Activated naive CD8-positive, alpha-beta T cell treated with anti-CD3 and anti-CD28 coated beads, Interleukin-2, amount 50 U/mL, for 24 hours (primary cell): ENCODE results near the gene SNN.
A peak's percentile ranks its signal among the peaks of the same experiment; 100 is the strongest.

ENCODE experiments used
- ATAC-seq: fragments of 150-1000 bp; cut with Tn5 transposase; one replicate; pipeline ENCODE4 v1.10.0; 2021
- DNase-seq: peaks from one replicate; pipeline ENCODE4 v3.0.0; 2021
- H3K27ac Mint-ChIP-seq: one replicate; pipeline ENCODE4 v1.8.0; 2021; ENCODE audit warnings: mild to moderate bottlenecking, mixed read lengths
- H3K27me3 Mint-ChIP-seq: one replicate; pipeline ENCODE4 v1.8.0; 2021; ENCODE audit warnings: mixed read lengths
- H3K36me3 Mint-ChIP-seq: one replicate; pipeline ENCODE4 v1.8.0; 2021; ENCODE audit warnings: low read depth, mixed read lengths
- H3K4me1 Mint-ChIP-seq: one replicate; pipeline ENCODE4 v1.8.0; 2021; ENCODE audit warnings: mixed read lengths
- H3K4me3 Mint-ChIP-seq: one replicate; pipeline ENCODE4 v1.8.0; 2021; ENCODE audit warnings: mild to moderate bottlenecking, moderate library complexity, mixed read lengths
- H3K9me3 Mint-ChIP-seq: one replicate; pipeline ENCODE4 v1.8.0; 2021; ENCODE audit warnings: mixed read lengths

Gene SNN

GRCh38 chr16:11708421-11708820 is 40.2 kb downstream of the SNN start:
- DNase-seq (no peak), ATAC-seq (no peak)
- Mint-ChIP-seq H3K4me1 (no peaks in the 10 kb centered on the region), H3K36me3 (peaks cover 23% of the 10 kb centered on the region), H3K27me3 (no peaks in the 10 kb centered on the region), H3K27ac (no peak overlapping the region), H3K4me3 (no peak overlapping the region), H3K9me3 (no peaks in the 10 kb centered on the region)

DNA sequence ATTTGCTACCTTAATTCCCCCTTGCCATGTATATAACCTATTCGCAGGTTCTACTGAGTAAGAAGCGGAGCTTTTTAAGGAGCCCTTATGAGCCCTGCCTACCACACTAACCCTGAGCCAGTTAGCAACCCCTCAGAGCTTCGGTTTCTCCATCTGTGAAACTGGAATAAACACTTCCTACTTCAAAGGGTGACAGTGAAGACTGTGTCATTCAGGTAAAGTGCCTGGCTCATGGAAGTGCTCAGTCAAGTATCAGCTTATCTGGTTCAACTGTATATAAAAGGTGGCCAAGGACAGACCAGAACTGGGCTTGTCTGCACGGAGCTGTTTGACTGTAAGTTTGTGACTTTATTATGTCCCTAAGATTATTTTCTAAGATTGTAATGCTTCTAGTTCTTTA is 43.4 kb downstream of the SNN start:
- Mint-ChIP-seq H3K4me3 (no peak overlapping the region), H3K27me3 (no peaks in the 10 kb centered on the region), H3K9me3 (no peaks in the 10 kb centered on the region), H3K27ac (no peak overlapping the region), H3K4me1 (peaks cover 2% of the 10 kb centered on the region), H3K36me3 (peaks cover 24% of the 10 kb centered on the region)
- DNase-seq (no peak), ATAC-seq (no peak)

- ATAC-seq (no peak), DNase-seq (no peak)
- H3K9me3 Mint-ChIP-seq = no peaks in the 10 kb centered on the region
- no peak overlapping the region for H3K4me3 Mint-ChIP-seq
- H3K27me3 Mint-ChIP-seq = no peaks in the 10 kb centered on the region
- H3K27ac Mint-ChIP-seq = no peak overlapping the region
- H3K4me1 Mint-ChIP-seq = peaks cover 2% of the 10 kb centered on the region
- peaks cover 24% of the 10 kb centered on the region for H3K36me3 Mint-ChIP-seq
Measured at GRCh38 chr16:11712122-11712521, 43.9 kb downstream of the SNN start.

DNA sequence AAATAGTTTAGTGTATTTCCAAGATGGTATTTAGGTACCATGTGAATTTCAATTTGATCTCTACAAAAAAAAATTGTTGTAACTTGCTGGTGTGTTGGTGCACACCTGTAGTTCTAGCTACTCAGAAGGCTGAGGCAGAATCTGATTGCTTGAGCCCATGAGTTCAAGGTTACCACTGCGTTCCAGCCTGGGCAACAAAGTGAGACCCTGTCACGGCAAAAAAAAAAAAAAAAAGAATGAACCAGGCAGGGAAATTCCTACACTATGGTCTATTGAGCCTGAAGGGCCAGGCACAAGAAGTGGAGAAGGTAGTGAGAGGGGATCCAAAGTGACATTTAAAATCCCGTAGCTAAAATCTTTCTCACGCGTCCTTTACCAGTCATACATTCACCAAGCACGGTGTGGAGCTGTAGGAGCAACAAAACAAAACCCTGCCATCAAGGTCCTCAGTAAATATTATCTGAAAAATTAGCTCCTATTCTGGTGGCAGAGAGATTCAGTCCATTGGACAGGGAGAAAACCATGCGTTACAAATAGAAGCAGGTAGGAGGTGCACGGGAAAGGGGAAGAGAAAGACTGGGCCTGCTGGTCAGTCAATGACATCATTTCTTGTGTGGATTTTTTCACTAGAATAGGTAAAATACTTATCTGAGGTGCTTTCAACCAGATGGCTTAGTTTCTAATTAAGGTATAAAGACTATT is 47.1 kb downstream of the SNN start:
- Mint-ChIP-seq H3K9me3 (no peaks in the 10 kb centered on the region), H3K27me3 (no peaks in the 10 kb centered on the region), H3K36me3 (peaks cover 17% of the 10 kb centered on the region), H3K4me3 (no peak overlapping the region), H3K27ac (no peak overlapping the region), H3K4me1 (peaks cover 4% of the 10 kb centered on the region)
- ATAC-seq (no peak), DNase-seq (no peak)

DNA sequence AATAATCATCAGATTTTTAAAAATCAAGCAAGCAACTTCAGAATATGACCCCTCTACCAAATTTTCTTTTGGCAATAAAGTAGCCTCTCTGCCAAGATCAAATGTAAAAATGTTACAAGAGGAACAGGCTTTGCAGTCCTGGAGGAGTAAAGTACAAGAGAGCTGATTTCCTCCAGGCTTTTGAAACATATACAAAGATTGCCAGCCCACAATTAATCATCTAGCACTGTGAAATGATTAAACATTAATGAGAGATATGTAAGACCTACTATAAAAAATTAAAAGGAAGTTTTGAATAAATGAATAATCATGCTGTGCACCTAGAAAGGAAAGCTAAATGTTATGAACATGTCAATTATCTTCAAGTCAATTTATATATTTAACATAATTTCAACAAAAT is 48.1 kb downstream of the SNN start:
- DNase-seq = no peak

GRCh38 chr16:11717811-11718210 is 49.6 kb downstream of the SNN start:
- peaks cover 24% of the 10 kb centered on the region for H3K36me3 Mint-ChIP-seq
- H3K27me3 Mint-ChIP-seq = no peaks in the 10 kb centered on the region
- DNase-seq (no peak), ATAC-seq (no peak)
- peak overlapping the region; percentile 26 for H3K27ac Mint-ChIP-seq
- H3K9me3 Mint-ChIP-seq = no peaks in the 10 kb centered on the region
- H3K4me3 Mint-ChIP-seq = no peak overlapping the region
- peaks cover 4% of the 10 kb centered on the region for H3K4me1 Mint-ChIP-seq

More for the DNA sequence above, 48.1 kb downstream of the SNN start:
- Mint-ChIP-seq H3K27ac (no peak overlapping the region), H3K4me1 (peaks cover 4% of the 10 kb centered on the region), H3K4me3 (no peak overlapping the region), H3K36me3 (peaks cover 20% of the 10 kb centered on the region), H3K27me3 (no peaks in the 10 kb centered on the region), H3K9me3 (no peaks in the 10 kb centered on the region)
- no peak for ATAC-seq

DNA sequence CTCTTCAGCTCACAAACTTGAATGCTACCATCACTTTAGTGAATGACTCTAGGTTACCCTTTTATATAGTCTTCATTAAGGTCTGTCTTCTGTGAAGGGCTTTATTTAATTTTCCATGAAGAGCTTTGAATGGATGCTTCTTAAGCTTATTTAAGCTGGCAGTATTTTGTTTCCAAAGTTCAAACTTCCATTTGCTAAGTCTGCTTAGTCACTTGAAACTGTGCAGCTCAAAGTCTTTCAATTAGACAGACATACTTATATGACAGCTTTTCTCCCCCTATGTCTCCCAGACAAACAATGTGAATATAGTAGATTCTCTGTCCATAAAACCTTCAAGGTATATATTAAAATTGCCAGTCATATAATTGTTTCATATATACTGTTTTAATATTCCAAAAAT is 50.9 kb downstream of the SNN start:
- Mint-ChIP-seq H3K36me3 (peaks cover 28% of the 10 kb centered on the region), H3K4me1 (peaks cover 4% of the 10 kb centered on the region), H3K27me3 (no peaks in the 10 kb centered on the region), H3K4me3 (no peak overlapping the region), H3K27ac (no peak overlapping the region), H3K9me3 (no peaks in the 10 kb centered on the region)
- ATAC-seq = no peak
- no peak for DNase-seq

DNA sequence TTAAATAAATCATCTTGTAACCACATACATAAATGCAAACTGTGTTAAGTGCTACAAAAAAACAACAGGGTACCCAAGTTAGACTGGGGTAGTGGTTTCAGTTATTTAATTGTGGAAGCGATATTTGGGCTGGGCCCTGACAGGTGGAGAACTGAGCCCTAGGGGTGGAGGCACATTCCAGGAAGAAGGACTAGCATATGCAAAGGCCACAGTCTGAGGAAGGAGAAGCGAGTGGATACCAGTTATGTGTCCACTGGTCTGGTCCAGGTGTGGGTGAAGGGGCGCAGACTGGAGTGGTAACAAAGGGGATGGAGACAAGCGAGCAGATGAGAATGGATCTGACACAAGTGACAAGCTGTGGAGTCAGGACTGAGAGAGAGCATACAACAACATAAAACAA is 51.5 kb downstream of the SNN start:
- Mint-ChIP-seq H3K4me3 (no peak overlapping the region), H3K36me3 (peaks cover 28% of the 10 kb centered on the region), H3K27me3 (no peaks in the 10 kb centered on the region), H3K4me1 (peaks cover 2% of the 10 kb centered on the region), H3K27ac (no peak overlapping the region), H3K9me3 (no peaks in the 10 kb centered on the region)
- no peak for DNase-seq
- ATAC-seq = no peak

GRCh38 chr16:11721781-11722467 is 53.7 kb downstream of the SNN start:
- ATAC-seq (no peak), DNase-seq (no peak)
- Mint-ChIP-seq H3K36me3 (peaks cover 27% of the 10 kb centered on the region), H3K4me3 (no peak overlapping the region), H3K9me3 (no peaks in the 10 kb centered on the region), H3K27me3 (no peaks in the 10 kb centered on the region), H3K27ac (no peak overlapping the region), H3K4me1 (peaks cover 2% of the 10 kb centered on the region)

DNA sequence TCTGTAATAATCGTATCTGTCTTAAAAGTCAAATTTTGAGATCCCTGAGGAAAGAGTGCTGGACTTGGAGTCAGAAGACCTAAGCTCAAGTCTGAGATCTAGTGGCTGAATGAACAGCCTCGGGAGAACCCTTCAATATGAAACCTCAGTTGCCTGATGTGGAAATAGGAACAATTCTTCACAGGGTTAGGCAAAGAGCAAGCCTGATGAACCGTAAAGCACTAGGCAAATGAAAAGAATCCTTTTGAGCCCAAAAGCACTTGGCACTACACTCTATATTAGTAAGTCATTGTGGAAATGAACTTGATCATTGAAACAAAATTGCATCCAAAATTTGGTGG is 54.2 kb downstream of the SNN start:
- Mint-ChIP-seq H3K27ac (no peak overlapping the region), H3K27me3 (no peaks in the 10 kb centered on the region), H3K4me1 (peaks cover 4% of the 10 kb centered on the region), H3K36me3 (peaks cover 29% of the 10 kb centered on the region), H3K9me3 (no peaks in the 10 kb centered on the region), H3K4me3 (no peak overlapping the region)
- DNase-seq (no peak), ATAC-seq (no peak)

DNA sequence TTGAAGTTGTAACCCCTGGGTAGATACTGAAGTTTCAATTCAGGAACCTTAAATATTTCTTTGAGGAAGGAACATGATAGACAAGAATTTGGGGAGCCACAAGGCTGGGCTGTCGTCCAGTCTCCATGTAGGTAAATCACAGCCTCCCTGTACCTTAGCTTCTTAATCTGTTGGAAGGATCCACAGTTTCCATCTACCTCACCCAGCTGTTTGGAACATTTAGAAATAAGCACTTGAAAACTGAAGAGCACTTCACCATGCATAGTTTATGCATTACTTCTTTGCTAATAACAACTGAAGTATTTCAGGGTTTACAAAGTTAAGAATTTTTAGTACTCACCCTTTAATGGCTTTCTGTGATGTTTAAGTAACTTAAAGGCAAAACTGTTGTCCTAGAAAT is 57.2 kb downstream of the SNN start:
- H3K4me1 Mint-ChIP-seq = peaks cover 20% of the 10 kb centered on the region
- peaks cover 44% of the 10 kb centered on the region for H3K36me3 Mint-ChIP-seq
- H3K4me3 Mint-ChIP-seq = no peak overlapping the region

GRCh38 chr16:11726008-11726407 is 57.8 kb downstream of the SNN start:
- peaks cover 44% of the 10 kb centered on the region for H3K36me3 Mint-ChIP-seq
- H3K27ac Mint-ChIP-seq = no peak overlapping the region
- H3K4me3 Mint-ChIP-seq = no peak overlapping the region
- DNase-seq = no peak
- no peaks in the 10 kb centered on the region for H3K27me3 Mint-ChIP-seq
- no peaks in the 10 kb centered on the region for H3K9me3 Mint-ChIP-seq
- no peak for ATAC-seq
- H3K4me1 Mint-ChIP-seq = peaks cover 20% of the 10 kb centered on the region

More for the DNA sequence above, 57.2 kb downstream of the SNN start:
- no peaks in the 10 kb centered on the region for H3K9me3 Mint-ChIP-seq
- H3K27ac Mint-ChIP-seq = no peak overlapping the region
- DNase-seq (no peak), ATAC-seq (no peak)
- H3K27me3 Mint-ChIP-seq = no peaks in the 10 kb centered on the region

DNA sequence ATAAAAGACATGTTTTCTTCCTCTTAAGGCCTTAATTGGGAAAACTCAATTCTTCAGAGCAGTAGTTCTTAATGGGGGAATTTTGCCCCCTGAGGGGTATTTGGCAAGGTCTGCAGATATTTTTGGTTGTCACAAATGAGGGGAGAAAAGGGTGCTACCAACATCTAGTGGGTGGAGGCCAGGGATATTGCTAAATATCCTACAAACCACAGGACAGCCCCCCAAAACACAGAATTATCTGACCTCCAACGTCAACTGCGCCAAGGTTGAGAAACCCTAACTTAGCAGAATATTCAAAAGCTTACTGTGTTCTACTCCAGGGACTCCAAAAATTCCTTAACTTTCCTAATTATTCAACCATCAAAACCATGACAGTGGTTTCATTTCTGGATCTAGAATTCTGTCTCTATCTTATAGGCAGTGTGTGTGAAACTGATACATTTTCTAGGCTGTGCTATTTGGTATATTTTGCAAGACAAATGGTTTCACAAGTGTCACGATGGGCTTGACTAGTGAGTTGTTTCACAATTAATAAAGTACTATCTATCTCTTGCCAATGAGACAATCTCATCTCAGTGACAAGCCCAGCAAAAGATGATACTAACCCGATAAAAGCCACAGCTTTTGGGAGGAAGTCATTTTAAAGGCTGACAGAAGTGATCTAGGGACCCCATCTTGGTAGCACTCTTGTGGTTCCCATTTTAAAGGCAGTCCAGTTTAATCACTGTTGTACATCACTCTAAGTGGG is 59.7 kb downstream of the SNN start:
- H3K4me3 Mint-ChIP-seq = no peak overlapping the region

More for the DNA sequence above, 59.7 kb downstream of the SNN start:
- no peaks in the 10 kb centered on the region for H3K27me3 Mint-ChIP-seq
- no peaks in the 10 kb centered on the region for H3K9me3 Mint-ChIP-seq
- ATAC-seq (peak; percentile 69), DNase-seq (no peak)
- H3K4me1 Mint-ChIP-seq = peaks cover 20% of the 10 kb centered on the region
- H3K27ac Mint-ChIP-seq = peak overlapping the region; percentile 28
- H3K36me3 Mint-ChIP-seq = peaks cover 53% of the 10 kb centered on the region
